Adipose tissue (tissue), 3 donors: ENCODE data around the gene TRDMT1. TPM values are rescaled to one million over a fixed set of nuclear protein-coding genes. Genes with fewer than 3 reads are reported as not detected.

Source experiments
- polyA plus RNA-seq, 3 donors: library from polyadenylated mRNA; stranded (reverse); fragments of 200-250 nt; gene quantifications; one replicate each; pipeline ENCODE4 v1.2.3, GENCODE V29; 2013
- donor health status: healthy with polysubstance abuse.
- donor health status: Bipolar disorder and iron deficiency.
- donor health status: healthy.

The TRDMT1 gene
- polyA plus RNA-seq, 3 donors: 1.3 to 2.7 (median 1.6) TPM

Other genes starting within 250 kb of the TRDMT1 start
- gene CUBN, start 71.9 kb downstream of the TRDMT1 start, polyA plus RNA-seq: under 1 TPM; 0.20 to 0.56 (median 0.36) TPM
- 1,000 to 10,000 TPM in 2 of 3 donors, 100 to 1,000 TPM in 1; 348 to 3,997 (median 2,261) TPM for gene VIM, start 26.6 kb upstream of the TRDMT1 start, polyA plus RNA-seq